Stimulated activated CD4-positive, alpha-beta T cell treated with anti-CD3 and anti-CD28 coated beads, Interleukin-4, amount 100 ng/mL, for 1 hour (primary cell): Measurements from ENCODE around the gene GHRHR.

Source experiments
- DNase-seq: peaks from one replicate; pipeline ENCODE4 v3.0.0-alpha.2; 2020

The GHRHR gene

DNA sequence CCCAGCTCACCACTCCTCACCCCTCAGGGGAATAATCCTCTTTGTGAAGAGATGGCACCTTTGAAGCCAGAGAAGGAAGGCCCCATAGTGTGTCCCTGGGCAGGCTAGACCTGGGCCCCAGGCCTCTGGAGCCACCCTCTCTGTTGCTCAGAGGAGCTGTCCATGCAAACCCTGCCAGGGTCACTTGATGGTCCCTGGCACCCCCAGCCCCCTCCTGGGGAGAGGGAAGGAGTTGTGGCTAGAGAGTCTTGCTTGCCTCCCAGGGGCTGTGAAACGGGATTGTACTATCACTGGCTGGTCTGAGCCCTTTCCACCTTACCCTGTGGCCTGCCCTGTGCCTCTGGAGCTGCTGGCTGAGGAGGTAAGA lies 5.8 kb downstream of the GHRHR start:
- no peak for DNase-seq

DNA sequence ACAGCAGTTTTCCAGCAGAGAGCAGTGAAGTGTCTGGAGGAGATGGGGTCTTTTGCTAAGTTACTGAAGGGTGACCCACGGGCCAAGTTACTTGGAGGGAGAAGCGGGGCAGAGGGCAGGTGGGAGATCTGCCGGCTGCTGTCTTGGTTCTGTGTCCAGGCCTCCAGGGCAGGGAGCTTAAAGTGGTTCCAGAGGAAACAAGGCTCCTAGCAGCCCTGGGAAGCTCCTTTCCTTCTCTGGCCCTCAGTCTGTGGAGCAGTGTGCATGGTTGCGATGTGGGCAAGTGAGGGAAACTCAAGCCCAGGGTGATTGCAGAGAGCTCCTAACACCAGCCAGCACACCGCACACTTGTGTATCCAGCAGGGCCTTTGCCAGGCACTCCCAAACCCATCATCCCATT lies 6.3 kb downstream of the GHRHR start:
- no peak for DNase-seq

DNA sequence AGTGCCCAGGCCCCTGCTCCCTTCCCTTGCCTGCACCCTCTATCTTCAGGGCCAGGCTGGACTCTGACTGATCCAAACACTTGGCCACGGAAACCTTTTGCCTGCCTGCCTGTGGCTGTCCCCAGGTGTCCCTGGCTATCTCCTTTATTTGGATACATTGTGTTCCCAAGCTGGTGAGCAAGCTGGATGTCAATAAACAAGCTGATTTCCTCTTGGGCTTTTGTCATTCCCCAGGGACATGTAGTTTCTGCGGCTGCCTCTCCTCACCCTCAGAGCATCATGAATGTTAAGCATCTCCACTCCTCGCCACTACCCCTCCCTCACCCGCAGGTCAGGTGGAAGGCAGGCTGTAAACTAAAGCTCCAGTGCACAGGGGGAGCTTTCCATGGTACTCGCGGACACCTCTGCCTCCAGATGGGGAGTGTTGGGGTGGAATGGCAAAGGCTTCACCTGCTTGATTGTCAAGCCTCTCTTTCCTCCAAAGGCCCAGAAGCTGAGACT lies 6.9 kb downstream of the GHRHR start:
- DNase-seq, result no peak

DNA sequence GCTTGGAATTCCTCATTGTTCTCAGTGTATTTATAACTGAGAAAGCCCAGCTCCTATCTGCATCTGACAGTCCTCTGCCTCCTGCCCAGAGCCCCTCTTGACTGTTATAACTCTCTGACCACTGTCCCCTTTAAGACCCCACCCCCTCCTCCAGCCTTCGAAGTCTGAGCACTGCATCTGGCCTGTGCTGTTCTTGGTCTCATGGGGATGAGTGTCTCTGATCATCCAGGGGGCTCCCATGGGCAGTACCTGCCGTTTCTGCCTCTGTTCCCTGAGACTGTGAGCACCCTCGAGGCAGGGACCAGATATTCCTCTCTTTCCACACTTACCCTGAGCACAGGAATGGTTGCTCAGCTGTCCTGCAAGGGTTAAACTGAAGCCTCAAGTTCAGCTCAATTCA lies 7.7 kb downstream of the GHRHR start:
- no peak for DNase-seq

DNA sequence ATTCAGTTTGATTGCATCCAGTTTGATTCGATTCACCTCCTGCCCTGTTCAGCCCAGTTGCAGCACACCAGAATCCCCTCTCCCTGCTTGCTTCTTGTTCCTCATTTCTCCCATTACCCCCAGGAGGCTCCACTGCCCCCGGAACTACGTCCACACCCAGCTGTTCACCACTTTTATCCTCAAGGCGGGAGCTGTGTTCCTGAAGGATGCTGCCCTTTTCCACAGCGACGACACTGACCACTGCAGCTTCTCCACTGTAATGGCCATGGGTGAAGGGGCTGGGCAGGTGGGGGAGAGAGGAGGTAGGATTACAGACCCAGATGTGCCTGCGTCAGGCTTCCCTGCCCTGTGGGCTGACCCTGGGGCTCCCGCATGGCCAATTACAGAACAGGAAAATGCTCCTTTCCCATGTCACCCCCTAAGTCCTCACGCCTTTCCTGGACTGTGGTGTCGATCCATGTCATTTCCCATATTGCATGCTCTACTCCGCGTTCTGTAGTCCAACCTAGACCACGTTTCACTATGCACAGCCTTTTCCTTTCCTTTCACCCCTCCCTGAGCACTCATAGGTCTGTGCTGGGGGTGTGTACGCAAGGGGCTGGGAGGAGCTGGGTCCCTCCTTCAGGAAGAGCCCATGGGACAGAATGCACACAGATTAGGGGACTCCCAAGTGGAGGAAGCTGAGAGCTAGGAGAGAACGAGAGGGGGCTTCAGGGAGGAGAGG lies 8.2 kb downstream of the GHRHR start:
- DNase-seq, result no peak

DNA sequence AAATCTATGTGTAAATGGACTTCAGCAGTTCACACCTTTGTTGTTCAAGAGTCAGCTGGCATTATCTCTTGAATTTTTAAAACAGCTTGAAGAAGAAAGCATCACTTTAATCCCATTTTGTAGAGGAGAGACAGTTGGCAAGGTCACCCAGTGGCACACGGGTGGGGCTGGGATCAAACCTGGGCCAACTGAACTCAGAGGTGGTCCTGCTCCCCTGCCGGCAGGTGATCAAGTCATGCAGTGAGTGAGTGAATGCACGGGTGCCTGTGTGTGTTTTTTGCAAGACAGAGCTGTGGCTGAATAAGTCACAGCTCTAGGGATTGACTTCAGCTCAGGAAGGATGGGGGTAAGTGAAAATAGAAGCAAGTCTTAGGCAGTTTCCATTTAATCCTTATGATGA lies 9.5 kb downstream of the GHRHR start:
- no peak for DNase-seq

DNA sequence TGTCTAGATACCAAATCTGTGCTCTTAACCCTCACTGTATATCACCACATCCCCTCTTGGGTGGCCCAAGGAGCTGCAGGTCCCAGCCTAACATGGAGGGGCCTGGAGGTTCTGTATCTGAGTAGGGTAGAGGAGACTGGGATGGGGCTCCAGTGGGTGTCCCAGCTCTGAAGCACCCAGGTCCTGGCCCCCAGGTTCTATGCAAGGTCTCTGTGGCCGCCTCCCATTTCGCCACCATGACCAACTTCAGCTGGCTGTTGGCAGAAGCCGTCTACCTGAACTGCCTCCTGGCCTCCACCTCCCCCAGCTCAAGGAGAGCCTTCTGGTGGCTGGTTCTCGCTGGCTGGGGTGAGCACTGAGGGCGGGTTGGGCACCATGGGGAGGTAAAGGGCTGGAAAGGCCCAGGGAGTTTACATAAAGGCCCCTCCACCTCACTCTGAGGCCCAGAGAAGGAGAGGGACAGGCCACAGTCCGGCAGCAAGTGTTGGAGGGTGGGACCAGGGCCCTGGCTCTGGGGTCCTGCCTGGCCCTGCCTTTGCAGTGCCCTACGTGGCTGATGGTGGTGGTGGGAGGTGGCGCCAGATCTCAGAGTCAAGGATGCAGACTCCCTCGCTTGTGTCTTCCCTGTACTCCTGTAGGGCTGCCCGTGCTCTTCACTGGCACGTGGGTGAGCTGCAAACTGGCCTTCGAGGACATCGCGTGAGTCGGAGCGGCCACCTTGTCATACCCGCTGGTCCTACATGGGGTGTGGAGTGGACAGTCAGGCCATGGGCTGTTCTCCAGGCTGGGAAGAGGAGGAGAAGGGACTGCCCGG lies 10.2 kb downstream of the GHRHR start:
- DNase-seq, result no peak

DNA sequence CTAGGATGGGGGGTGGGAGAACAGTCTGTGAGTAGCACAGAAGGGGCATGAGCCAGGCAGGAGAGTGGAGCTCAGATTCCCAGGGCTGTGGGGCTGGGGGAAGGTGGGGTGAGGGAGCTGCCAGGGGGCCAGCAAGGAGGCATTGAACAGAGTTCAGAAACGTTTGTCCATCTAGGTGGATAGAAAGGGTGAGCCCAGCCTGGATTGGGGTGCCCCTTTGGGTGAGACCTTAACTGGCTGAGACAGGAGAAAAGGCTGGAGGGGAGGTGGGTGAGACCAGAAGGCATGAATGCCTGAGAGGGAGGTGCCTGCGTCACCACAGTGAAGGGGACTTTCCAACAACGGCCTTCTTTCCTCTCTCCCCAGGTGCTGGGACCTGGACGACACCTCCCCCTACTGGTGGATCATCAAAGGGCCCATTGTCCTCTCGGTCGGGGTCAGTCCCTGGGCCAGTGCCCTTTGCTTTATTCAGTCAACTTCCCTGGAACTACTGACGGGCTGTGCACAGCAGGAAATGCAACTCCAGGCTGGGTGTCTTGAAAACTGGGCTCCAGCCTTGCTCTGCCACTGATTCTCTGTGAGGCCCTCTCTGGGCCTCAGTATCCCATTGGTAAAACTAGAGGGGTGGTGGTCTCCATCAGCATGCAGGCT lies 11.0 kb downstream of the GHRHR start:
- DNase-seq, result peak; percentile 24

DNA sequence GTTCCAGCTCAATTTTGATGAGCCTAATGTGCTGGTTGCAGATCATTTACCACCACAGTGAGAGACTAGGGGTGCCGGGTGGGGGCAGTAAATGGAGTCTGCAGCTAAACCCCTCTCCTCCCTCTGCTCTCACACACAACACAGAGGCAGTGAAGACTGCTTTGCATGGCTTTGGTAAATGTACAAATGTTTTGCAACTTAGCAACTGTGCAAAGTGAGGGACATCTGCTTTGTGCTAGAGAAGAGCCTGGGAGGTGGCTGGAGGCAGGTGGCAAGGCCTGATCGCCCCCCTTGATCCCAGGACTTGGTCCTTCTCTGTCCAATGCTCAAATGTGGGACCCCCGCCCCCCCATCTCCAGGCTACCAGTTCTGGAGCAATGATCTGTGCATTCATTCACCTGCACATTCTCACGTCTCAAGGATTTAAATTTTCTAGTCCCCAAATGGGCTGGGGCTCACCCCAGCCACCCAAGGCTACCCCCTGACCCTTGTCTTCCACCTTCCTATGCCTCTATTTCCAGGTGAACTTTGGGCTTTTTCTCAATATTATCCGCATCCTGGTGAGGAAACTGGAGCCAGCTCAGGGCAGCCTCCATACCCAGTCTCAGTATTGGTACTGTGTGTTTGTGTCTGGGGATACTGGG lies 11.6 kb downstream of the GHRHR start:
- no peak for DNase-seq

DNA sequence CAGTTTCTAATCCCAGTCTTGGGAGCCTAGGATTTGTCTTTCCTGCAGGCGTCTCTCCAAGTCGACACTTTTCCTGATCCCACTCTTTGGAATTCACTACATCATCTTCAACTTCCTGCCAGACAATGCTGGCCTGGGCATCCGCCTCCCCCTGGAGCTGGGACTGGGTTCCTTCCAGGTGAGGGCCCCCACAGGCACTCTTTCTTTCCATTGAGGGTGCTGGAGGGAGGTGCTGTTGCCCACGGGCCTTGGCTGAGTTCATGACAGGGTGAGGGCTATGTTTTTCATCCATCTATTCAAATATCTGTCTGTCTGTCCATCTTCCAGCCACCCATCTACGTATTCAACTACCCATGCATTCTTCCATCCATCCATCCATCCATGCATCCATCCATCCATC lies 12.6 kb downstream of the GHRHR start:
- no peak for DNase-seq

DNA sequence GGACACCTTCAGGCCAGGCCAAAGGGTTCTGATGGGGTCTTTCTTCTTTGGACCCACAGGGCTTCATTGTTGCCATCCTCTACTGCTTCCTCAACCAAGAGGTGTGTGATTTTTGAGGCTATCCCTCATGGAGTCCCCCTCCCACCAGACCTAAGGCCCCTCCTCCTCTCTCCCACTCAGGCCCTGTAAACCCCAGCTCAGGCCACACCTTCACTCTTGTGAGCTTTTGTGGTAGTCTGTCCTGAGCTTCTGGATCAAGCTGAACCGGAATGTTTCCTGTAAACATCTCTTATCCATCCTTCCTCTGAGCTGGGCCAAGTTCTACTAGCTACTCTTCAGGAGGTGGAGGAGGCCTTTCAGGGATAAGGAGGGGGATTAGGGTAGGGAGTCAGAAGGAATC lies 13.5 kb downstream of the GHRHR start:
- DNase-seq, result no peak

DNA sequence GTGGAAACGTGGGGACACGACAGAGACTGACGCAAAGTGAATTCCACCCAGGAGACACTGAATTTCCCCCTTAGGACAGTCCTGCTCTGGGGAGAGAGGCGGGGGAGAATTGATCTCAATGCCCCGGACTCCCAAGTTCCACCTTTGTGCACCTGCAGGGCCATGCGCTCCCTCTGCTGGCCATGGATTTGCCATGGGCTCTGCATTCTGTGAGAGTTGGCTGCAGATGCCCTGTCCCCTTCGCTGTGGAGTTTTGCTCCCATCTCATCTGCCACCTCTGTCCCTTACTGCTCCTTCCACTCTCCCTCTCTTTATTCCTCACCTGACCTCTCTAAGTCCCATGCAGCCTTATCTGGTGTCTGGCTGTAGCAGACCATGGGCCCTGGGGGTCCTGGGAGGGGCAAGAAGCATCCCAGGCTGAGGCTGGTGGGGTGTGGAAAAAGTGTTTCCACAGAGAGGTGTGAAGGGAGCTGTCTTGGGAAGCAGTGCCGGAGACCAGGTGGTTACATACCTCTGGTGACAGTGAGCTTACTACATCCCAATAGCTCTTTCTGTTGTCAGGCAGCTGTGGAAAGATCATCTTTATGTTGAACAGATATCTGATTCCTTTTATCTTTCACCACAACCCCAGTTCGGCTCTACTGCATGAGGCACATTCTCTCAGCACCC lies 14.3 kb downstream of the GHRHR start:
- DNase-seq, result no peak

DNA sequence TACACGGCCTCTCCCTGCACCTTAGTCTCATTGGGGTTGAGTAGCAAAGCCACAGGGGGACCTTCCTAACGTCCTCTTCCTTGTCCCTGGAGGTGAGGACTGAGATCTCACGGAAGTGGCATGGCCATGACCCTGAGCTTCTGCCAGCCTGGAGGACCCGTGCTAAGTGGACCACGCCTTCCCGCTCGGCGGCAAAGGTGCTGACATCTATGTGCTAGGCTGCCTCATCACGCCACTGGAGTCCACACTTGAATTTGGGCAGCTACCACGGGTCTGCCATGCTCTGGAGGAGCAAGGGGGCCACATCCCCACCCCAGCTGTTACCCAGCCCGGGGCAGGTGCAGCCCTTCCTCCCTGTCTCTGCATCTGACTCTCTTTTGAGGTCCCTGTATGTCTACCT lies 15.3 kb downstream of the GHRHR start:
- DNase-seq, result no peak

DNA sequence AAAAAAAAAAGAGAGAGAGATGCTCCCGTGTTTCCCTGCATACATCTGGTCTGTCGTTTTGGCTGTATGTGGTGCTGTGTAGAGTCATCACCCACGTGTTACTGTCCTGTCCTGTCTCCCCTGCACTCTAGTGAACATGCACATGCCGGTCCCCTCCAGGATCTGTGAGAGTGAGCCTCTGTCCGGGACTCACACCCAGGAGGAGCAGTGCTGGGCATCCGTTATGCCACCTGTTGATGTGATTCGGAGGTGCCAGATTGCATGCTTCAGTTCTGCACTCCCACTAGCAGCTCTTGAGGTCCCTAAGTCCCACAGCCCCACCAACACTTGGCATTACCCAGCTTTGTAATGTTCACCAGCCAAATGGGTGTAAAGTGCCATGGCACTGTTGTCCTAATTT lies 16.4 kb downstream of the GHRHR start:
- no peak for DNase-seq

DNA sequence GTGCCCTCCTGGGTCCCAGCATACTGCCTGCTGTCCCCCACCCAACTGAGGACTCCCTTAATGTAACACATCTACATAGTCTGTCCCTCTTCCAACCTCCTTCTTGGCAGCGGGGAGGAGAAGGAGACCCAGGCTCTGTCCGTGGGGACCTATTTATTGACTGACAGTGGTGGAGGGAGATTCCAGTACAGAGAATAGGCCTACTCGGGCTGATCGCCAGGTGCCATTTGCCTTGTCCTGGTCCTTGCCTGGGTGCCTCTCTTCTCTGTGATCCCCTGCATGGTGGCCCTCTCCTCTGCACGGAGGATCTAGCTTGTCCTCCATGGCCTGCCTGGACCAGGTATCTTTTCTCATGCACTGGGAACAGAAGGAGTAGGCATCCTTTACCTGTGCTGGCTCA lies 17.0 kb downstream of the GHRHR start:
- no peak for DNase-seq

DNA sequence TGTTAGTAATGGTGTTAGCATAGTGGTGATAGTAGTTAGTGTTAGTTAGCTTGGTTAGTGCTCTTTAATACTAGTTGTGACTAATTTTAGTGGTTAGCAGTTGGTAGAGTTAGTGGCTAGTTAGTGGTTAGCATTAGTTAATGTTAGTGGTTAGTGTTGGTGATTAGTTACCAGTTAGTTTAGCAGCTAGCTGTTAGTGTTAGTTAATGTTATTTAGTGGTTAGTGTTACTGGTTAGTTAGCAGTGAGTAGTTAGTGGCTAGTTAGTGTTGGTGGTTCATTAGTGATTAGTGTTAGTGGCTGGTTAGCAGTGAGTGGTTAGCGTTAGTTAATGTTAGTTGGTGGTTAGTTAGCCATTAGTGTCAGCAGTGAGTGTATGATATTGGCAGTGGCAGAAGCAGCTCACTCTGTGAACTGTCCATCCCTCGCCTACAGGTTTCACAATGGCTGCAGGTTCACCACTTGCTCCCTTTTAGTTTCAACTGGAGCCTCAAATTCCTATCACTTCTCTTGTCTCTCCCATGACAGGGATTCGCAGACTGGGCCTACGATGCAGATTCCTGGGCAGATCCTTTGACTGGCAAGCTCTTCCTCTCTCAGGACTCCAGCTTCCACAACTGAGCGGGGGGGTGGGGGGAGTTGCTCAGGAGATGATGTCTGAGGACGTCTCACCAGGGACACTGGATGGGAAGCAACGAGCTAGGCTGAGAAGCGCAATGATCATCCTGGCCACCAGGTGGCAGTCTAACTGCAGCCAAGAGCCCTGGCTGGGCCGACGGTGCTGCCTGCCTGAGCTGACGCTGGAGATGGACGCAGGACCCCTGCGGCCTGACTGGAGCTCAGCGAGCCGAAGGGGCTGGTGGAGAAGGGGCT lies 19.5 kb downstream of the GHRHR start:
- peak; percentile 77 for DNase-seq

DNA sequence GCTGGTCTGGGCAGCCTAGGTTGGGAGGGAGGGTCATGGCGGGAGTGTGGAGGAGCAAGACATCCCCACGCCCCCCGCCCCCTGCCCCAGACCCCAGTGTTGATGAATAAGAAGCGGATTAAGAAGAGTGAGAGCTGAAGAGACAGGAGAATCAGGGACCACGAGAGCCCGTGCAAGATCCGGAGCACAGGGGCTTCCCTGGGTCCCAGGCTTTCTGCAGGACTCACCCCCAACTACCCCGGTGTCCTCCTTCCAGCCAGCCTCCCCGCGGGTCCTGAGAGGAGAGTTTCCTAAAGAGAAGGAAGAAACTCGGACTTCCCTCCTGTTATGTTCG lies 20.1 kb downstream of the GHRHR start:
- DNase-seq, result no peak

DNA sequence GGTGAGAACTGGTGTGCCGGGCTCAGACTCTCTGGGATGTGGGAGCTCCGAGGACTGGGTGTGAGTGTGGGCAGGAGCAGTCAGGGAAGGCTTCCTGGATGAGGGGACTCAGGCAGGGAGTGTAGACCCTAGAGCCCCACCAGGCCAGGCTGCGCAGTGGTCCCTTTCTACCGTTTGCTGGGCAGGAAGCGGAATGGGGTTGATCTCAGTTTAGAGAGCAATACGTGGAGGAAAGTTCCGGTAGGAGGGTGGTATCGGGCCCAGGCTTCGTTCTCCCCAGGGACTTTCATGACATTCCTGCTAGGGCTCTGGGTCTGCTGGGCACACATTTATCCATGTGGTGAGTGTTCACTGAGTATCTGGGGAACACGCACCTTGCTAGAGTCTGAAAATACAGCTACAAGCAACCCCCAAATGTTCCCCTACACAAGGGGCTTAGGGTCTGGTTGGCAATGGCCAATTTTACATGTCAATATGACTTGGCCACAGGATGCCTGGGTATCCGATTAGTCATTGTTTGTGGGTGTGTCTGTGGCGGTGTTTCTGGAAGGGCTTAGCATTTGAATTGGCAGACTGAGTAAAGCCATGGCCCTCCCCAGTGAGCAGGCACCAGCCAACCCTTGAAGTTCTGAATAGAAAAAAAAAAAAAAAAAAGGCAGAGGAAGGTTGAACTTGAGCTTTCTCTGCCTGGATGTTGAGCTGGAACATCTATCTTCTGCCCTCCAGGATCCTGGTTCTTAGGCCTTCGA lies 20.8 kb downstream of the GHRHR start:
- DNase-seq, result no peak

DNA sequence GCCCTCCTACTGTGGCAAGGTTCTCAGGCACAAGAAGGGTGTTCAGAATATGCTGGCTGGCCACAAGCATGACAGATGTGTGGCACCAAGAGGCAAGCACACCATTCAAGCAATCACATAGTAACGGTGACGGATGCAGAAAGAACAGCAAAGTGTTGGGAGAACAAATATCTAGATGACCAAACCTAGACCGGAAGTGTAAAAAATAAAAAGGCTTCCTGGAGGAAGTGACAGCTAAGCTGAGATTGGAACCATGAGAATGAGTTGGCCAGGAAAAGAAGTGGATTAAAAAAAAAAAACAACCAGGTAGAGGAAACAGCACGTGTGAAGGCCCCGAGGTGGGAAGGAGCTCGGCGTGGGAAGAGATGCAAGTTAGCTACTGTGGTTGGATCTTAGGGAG lies 22.0 kb downstream of the GHRHR start:
- DNase-seq, result no peak

DNA sequence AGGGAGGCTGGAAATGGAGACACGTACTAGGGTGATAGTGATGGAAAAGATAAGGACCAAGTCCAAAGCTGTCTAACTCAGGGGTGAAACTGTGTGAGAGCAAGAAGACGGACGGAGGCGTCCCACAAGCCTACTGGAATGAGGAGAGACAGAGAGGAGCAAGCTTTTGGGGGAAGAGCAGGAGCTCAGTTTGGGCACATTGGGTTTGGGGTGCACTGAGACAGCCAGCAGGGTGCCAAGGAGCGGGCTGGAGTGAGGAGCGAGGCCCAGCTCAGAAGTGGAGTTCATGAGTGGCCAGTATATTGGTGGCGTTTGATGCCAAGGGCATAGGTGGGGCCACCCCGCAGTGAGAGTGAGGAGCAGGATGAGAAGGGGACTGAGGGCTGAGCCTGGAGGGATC lies 22.6 kb downstream of the GHRHR start:
- DNase-seq, result no peak

DNA sequence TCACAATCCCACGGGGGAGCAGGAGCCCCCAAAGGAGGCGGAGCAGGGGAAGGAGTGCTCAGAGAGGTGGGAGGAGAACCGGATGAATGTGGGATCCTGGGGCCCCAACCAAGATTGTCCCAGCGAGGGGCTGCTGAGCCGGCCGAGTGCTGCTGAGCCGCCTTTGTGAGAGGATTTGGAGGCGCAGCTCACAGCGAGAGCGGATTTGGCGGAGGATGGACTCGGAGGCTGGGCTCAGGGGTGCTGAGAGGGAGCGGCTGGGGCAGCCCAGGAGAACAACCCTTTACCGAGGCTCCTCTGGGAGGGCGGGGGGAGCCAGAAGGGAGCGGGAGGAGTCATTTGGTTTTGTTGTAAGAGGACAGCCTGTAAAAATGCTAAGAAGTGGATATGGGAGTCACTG lies 23.0 kb downstream of the GHRHR start:
- DNase-seq, result no peak
